Bone marrow (tissue), 2 donors: Measurements from ENCODE around the gene PITPNC1.
A peak's percentile ranks its signal among the peaks of the same experiment; 100 is the strongest.
"Not testable (repeated sequence)": the region's sequence is repeated elsewhere in the genome, so short reads cannot be mapped to it uniquely, and the experiment has no call there.

ENCODE experiments used
- DNase-seq, 2 donors: peaks; one replicate each; lab custom pipeline; 2025; lab: John Stamatoyannopoulos, UW

The PITPNC1 gene

DNA sequence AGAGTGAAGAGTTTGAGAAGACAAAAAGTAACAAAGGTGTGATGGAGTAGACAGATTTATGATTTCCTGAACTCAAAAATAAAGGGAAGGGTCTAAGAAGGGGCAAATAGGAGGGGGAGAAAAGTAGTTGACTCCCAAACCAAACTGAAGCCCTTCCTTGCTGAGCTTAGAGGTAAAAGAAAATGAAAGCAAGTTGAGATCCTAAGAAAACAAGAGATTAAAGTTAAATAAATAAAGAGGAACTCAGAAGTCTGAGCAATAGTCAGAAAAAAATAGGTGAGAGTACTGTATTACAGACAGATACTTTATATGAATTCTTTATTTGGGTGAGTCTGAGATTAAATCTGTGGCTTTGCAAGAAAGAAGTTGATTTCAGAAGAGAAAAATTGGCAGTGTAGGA lies 7.4 kb upstream of the PITPNC1 start:
- DNase-seq: peak in 1 of 2 donors; percentile 62

DNA sequence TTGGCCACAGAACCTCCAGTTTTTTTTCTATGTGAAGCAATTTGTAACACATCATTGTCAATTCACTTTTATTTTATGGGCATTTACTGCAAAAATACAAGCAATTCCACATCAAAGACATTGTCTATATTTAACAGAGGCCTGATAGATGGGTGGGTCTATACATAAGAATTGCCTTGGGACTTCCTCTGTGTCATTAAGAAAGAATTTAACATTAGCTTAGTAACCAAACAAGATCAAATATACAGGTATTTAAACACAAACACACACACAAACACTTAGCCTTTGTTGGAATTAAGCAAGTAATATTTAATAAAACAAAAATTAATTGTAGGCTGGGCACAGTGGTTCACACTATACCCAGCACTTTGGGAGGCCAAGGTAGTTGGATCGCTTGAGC lies 4.3 kb upstream of the PITPNC1 start:
- no peak for DNase-seq

DNA sequence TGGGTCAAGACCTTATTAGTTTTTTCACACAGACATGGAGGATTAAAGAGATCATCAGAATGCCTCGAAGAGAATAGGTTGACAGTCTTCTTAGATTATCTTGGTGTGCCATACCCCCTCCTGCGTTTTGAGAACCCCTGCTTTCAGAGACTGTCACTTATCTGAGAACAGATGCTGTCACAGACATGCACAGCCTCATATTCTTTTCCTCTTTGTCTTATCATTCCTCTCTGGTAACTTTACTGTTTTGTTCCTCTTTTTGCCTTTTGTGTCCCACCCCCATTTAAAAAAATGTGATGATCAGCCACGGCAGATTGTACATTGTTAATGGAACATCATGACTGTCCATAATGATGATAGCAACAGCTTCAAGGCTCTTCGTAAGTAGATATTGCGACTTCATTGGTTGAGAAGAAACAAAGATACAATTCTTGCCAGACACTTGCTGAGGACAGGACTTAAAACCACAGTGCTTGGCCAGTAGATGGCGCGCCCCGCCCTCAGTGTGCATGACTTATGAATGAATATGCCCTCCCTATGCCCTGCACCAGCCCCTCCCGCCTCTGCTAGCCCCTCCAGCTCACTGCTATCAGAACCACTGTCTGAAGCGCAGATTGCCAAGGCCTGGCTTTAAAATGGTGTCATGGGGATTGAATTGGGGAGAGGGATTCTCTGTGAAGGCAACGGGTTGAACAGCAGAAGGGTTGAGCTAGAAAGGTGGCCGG lies 2.6 kb upstream of the PITPNC1 start:
- peak; percentile 44 to 91 for DNase-seq

DNA sequence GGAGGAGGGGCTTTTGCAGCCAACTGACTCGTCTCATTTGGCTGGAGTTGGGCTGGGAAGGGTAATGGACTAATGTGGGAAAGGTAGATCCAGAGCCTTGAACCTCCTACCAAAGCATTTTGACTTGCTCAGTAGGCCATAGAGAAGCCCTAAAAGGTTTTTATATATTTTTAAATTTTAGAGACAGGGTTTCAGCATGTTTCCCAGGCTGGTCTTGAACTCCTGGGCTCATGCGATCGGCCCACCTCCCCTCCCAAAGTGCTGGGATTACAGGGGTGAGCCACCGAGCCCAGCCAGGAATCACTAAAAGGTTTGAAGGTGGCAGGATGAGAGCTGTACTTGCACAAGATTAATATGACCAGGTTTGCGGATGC lies 2.0 kb upstream of the PITPNC1 start:
- DNase-seq: no peak

DNA sequence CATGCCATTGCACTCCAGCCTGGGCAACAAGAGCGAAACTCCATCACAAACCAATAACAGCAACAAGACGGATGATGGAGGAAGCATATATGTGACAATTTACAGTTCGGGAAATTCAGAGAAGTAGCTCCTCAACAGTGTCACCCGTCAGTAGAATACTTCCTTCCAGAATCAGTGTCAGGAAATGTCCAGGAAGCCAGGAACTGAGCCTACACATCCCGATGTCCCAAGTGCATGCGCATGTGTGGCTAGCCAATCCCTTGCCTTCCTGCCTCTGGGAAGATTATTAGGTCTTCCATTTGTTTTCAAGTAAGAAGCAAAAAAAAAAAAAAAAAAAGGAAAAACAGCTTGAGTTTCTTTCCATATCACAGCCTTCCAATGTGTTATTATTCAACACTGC lies 1.4 kb upstream of the PITPNC1 start:
- no peak for DNase-seq

DNA sequence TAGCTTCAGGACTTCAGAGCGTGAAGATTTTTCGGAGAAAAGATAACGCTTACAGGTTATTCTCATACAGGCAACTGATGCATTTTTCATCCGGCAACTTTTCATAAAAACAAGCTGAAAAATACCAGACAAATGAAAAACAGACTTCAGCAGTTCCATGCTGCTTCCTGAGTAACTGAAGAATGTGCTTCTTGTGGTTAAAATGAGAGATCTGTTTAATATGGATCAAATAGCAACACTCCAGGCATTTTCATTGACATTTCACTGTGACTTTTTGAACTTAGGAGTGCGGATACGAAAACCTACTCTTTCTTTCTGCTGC lies 705 bp upstream of the PITPNC1 start:
- DNase-seq: no peak

DNA sequence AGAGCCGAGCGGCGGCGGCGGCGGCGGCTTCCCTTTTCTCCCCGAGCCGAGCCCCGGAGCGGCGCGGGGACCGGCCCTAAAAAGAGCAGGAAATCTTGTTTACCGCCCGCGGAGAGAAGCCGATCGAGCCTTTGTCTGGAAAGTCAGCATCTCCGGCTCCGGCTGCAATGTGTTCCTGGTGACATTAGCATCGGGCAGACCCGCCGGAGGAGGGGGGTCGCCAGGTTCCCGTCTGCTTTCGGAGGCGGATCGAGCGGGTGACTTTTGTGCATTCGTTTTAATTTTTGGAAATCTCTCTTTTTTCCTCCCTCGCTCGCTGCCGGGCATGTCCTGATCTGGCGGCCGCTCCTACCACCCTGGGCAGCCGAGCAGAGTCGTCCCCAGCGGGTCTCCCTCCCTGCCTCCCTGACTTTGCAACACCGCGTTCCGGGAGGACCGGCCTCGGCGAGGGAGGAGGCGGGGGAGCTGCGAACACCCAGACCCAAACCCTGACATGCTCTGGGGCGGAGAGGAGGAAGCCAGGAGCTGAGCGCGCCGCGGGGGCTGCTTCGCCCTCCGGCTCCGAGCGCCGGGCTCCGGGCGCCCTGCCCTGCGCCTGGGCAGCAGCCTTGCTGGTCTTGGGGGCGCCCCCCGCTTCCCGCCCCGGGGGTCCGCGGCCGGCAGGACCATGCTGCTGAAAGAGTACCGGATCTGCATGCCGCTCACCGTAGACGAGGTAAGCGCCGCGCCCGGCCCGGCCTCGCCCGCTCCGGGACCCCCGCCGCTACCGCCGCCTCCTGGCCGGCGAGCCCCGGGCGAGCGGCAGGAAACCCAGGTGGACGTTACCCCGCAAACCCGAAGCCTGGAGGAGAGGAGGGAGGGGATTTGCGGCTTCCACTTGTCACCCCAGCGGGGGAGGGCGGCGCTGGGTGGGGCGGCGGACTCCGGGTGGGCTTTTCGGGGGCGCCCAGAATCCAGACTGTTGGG lies 690 bp downstream of the PITPNC1 start:
- peak; percentile 12 to 55 for DNase-seq

DNA sequence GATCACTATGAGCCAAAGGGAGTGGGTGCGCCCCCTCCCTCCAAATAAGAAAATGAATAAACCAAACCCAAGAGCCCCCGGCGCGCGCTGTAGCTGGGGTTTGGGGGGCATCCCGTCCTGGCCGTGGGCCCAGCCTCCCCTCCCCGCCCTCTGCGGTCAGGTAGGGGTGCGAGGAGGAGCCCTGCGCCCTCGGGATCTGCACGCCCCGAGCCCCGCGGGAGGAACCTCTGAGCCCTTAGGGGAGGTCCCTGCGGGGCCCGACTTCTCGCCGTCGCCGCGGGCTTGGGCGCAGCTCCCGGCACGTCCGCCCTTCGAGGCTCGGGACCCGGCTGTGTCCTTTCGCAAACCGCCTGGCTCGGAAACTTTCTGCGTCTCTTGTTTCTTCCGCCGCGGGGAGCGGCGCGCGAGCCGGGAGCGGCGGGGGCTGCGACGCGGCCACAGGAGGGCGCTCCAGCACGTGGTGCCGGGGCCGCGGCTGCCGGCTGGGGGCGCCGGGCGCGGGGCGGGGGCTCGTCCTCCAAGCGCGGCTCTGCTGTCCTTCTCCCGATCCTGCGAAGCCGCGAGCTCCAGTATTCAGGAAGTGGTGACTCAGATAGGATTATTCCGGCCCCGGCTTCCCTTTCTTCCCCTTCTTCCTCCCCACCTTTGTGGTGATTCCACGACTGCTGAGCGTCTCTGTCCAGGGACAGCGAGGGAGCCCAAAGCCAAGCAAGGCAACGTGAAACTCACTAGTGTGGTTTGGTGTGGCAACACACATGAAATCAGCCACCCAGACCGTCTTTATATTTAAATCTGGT lies 1.6 kb downstream of the PITPNC1 start:
- DNase-seq: peak; percentile 38 to 44

DNA sequence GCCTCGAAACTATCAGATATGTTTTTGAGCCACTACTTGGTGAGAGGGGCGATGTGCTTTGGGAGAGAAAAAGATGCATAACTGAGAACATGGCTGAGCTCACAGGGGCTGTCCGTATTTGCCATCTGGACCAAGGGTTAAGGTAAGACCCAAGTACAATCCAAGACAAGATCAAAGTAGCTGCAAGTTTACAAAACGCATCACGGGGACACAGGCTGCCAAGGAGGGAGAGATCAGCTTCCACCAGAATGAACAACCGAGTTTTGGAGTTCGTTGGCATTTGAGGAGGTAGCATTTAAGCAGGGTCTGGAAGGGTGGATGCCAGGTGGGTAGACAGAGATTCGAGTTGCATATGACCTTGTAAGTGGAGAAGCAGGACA lies 2.2 kb downstream of the PITPNC1 start:
- DNase-seq: no peak

DNA sequence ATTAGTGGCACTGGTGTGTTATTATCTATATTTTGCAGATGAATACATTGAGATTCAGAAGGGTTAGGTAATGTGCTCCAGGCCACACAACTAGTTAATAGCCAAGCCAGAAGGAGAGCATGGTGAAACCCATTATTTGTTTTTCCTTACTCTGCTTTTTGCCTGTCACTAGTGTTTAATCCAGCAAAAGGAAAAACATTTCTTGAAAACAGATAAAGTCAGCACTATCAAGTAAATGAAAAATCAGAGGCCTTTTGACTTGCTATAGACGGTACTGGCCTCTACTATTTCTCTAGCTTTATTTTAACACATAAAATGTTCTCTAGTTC lies 4.8 kb downstream of the PITPNC1 start:
- no peak for DNase-seq

DNA sequence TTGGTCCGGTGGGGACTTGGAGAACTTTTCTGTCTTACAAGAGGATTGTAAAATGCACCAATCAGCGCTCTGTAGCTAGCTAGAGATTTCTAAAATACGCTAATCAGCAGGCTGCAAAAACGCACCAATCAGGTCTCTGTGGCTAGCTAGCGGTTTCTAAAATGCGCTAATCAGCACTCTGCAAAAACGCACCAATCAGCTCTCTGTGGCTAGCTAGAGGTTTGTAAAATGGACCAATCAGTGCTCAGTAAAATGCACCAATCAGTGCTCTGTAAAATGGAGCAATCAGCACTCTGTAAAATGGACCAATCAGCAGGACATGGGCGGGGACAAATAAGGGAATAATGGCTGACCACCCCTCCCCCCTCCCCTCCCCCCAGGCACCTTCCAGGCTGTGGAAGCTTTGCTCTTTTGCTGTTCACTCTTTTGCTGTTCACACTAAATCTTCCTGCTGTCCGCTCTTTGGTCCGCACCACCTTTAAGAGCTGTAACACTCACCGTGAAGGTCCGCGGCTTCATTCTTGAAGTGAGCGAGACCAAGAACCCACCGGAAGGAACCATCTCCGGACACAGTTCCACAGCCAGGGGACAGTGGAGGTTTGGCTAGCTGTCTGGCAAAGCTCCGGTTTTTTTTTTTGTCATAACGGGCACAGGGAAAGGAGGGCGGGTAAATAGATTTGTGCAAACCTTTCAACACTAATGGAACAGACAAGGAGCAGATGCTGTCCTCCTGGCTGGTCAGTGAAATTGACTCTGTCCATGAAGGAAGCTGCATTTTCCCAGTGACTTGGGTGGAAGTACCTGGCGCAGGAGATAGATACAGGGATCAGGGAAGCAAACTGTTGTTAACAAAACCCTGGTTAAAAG lies 8.3 kb downstream of the PITPNC1 start:
- no peak for DNase-seq

DNA sequence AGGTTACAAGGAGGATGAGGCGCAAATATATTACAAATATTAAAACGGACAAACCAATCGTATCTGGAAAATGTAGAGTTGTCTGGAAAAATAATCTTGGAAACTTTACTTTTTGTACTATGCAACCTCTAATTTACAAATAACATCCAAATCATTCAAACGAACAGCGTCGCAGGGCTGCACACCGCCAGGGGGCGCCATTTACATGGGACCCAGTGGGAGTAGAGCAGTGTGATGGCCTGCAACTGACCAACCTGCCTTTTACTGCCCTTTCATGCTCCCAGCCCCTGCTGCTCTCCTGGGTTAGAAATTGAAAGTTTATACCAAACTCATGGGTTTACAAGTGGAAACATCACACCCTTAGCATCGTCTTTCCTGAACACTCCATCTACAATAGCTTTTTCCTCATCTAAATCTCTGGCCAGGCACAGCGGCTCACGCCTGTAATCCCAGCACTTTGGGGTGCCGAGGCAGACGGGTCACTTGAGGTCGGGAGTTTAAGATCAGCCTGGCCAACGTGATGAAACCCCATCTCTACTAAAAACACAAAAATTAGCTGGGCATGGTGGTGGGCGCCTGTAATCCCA lies 10.0 kb downstream of the PITPNC1 start:
- DNase-seq: peak in 1 of 2 donors; percentile 33

DNA sequence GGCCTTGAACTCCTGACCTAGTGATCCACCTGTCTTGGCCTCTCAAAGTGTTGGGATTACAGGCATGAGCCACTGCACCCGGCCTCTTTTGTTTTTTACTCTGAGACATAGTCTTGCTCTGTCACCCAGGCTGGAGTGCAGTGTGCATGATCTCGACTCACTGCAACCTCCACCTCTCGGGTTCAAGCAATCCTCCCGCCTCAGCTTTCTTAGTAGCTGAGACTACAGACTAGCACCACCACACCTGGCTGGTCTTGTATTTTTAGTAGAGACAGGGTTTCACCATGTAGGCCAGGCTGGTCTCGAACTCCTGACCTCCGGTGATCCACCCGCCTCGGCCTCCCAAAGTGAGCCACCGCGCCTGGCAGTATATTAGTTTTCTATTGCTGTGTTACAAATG lies 11.5 kb downstream of the PITPNC1 start:
- DNase-seq: not testable (repeated sequence)

DNA sequence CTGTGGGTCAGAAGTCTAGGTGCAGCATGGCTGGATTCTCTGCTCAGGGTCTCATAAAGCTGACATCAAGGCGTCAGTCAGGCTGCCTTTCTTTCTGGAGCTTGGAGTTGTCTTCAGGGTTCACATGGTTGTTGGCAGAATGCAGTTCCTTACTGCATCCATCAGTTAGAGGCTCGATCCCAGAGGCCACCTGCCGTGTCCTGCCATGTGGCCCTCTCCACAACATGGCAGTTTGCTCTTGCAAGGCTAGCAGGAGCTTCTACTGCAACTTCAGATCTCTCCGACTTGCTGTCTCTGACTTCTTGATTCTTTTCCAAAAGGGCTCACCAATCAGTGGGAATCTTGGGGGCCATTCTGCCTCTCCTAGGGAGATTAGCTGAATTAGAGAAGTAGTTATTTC lies 11.9 kb downstream of the PITPNC1 start:
- no peak for DNase-seq

DNA sequence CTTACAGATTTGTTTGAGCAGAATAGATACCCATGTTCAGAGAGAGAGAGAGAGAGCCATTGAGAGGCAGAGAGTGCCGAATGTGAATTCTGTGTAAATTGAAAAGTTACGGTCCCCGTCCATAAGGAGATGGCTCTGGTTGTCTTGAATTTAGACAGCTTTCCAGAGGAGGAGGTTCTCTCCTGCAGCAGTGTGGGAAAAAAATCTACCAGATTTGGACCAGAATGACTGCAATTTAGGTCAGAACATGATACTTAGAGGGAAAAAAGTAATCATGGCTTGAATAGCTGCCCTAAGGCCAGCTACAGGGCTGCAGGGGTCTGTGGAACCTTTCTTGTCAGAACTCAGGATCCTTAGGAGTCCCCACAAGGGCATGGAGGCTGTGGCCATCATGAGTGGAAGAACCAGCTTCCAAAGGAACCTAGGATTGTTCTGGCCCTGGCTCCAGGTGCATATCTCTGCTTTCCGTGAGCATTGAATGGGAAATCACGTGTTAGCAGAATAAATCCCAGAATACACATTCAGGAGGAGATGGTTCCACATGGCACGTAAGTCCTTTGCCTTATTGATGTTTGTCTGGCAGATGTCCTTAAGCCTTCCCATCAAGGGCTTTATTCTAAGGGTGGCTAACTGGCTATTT lies 13.0 kb downstream of the PITPNC1 start:
- no peak for DNase-seq

DNA sequence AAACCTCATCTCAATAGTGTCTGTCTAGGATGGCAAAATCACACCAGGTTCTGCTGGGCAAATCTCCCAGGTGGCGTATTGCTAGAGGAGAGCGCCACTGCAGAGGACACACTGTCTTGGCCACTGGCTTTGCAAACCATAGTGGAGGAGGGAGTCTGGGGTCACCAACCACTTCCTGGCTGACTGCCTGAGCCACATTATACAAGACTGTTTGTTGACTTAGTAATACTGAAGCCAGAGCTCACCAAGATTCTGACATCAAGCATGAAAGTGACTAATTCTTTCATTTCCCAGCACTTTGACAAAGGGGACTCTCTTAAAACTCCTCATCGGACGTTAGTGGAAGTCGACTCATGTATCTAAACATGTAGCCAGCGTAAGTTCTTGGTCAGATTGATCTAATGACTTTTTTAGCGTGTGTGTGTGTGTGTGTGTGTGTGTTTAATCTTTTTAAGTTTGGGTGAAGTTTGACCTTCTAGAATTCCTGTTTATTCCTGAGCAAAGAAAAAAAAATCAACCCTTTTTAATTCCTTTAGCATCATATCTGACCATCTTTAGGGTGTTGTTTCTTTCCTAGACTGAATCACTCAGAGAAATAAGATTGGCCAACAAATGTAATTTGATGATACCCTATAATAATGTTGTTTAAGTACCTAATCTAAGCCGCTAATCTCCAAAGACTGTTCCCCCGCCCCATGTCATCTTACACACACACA lies 13.7 kb downstream of the PITPNC1 start:
- DNase-seq: peak; percentile 3 to 75

DNA sequence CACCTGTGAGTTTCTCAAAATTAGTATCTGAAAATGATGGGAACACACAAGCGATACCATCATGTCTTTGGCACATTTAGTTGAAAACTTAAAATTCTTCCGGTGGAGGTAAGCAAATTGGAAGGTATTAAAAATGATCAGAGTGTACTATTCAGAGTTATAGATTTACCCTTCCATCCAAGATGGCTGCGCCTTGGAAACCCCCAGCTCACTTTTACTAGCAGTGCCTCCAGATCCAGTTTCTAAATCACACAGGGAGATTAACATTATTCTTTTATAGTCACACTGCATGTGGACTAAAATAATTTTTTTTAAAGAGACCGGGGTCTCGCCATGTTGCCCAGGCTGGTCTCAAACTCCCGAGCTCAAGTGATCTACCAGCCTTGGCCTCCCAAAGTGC lies 15.0 kb downstream of the PITPNC1 start:
- no peak for DNase-seq

DNA sequence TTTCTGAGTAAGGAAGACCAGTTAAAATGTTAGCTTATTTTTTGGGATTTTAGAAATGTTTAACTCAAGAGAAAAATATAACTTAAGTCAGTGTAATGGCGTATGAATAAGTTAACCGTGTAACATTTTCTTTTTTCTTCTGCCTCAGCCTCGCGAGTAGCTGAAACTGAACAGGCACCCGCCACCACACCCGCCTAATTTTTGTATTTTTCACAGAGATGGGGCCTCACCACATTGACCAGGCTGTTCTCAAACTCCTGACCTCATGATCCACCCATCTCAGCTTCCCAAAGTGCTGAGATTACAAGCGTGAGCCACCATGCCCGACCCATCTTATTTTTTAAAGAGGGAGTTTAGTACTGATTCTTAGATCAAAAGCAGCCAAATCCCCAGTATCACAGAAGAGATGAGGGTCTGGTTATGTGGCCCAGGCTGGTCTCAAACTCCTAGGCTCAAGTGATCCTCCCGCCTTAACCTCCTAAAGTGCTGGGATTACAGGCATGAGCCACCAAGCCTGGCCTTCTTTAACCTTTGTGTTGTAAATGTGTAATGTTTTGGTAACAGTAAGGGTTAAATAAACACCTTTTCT lies 16.8 kb downstream of the PITPNC1 start:
- no peak for DNase-seq

DNA sequence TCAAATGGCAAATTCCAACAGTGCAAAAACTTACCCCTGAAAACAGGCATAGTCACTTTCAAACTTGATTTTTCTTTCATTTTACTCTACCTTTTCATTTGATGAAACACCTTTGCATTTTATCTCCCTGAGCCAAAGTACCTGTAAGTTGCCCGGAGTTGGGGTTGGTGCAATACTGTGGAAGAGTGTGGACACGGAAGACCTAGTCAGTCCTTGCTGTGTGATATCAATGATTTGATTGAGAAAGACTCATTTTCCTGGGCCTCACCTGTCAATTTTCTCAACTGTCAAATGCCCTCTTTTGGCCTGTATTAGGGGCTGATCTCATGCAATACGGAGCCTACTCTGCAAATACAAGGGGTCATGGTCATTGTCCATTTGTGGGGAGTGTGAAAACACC lies 22.6 kb downstream of the PITPNC1 start:
- DNase-seq: no peak

DNA sequence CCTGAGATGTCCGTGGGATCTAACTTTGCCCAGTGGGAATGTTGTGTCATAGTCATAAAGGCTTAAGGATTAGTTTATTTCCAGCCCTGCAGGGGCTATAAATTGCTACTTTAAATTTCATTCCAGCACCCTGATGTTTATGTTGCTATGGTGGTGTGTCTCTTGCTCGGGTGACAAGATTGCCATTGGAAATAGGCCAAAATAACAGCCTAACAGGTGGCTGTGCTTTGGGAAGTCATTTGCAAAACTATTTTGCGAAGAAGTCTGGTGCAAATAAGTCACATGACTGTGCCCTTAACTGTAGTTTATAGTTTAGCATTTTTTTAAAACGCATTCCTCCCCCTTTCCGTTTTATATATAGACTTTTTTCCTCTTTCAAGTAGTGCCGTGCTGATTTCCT lies 23.1 kb downstream of the PITPNC1 start:
- DNase-seq: peak in 1 of 2 donors; percentile 15
